Retinal pigment epithelial cell (primary cell): Measurements from ENCODE around the gene ZDHHC11.
"Not testable (repeated sequence)": the region's sequence is repeated elsewhere in the genome, so short reads cannot be mapped to it uniquely, and the experiment has no call there.

Experiments
- DNase-seq: peaks from one replicate; pipeline ENCODE4 v3.0.0-alpha.2; 2010; ENCODE audit warnings: low read depth
- H3K4me3 ChIP-seq: 2 replicates; pipeline ENCODE4 v1.5.1; 2011; ENCODE audit warnings: mild to moderate bottlenecking, low read length, control low read depth, moderate library complexity
- CTCF ChIP-seq: conservative IDR thresholded peaks from 2 replicates; pipeline ENCODE4 v1.5.1; 2011; ENCODE audit warnings: low read depth, low read length, control low read depth, inconsistent platforms

Gene ZDHHC11

GRCh38 chr5:856531-857425 is 6.0 kb upstream of the ZDHHC11 start:
- TF ChIP-seq CTCF = no peak
- no peak for DNase-seq

GRCh38 chr5:855771-856530 is 5.2 kb upstream of the ZDHHC11 start:
- no peak for TF ChIP-seq CTCF
- DNase-seq = no peak
- H3K4me3 ChIP-seq = no peak overlapping the region

More at GRCh38 chr5:856531-857425, 6.0 kb upstream of the ZDHHC11 start:
- no peak overlapping the region for H3K4me3 ChIP-seq

- no peak for TF ChIP-seq CTCF
- no peak for DNase-seq
- no peak overlapping the region for H3K4me3 ChIP-seq
Observed at GRCh38 chr5:854966-855743, 4.4 kb upstream of the ZDHHC11 start.

GRCh38 chr5:854217-854616 is 3.4 kb upstream of the ZDHHC11 start:
- DNase-seq = no peak
- H3K4me3 ChIP-seq = no peak overlapping the region
- no peak for TF ChIP-seq CTCF

GRCh38 chr5:853416-854090 is 2.8 kb upstream of the ZDHHC11 start:
- not testable (repeated sequence) for DNase-seq, H3K4me3 ChIP-seq

- no peak for DNase-seq
- no peak for TF ChIP-seq CTCF
- no peak overlapping the region for H3K4me3 ChIP-seq
Observed at GRCh38 chr5:852431-853401, 1.9 kb upstream of the ZDHHC11 start.
